HEK293T (cell line): ENCODE data around the gene MMP3.

Experiments
- CTCF ChIA-PET: fragments of 350-600 bp; formaldehyde crosslinking; extraction: SDS; loops from one replicate; lab custom pipeline; 2021; ENCODE audit warnings: antibody characterized with exemption, inconsistent platforms; lab: Yijun Ruan, JAX
- POLR2A ChIA-PET: fragments of 350-600 bp; formaldehyde crosslinking; extraction: SDS; loops from one replicate; lab custom pipeline; 2020; ENCODE audit warnings: antibody characterized with exemption, inconsistent platforms; lab: Yijun Ruan, JAX
- DNase-seq: peaks from one replicate; pipeline ENCODE4 v3.0.0; 2012; ENCODE audit warnings: mixed read lengths; ENCODE audit errors: extremely low spot score
- ARNT ChIP-seq: fragments of 450-650 bp; IDR thresholded peaks from 2 replicates; pipeline ENCODE4 v1.6.1; 2017; ENCODE audit warnings: mild to moderate bottlenecking
- BHLHE40 ChIP-seq: fragments of 450-650 bp; IDR thresholded peaks from 2 replicates; pipeline ENCODE4 v1.6.1; 2016; ENCODE audit warnings: mild to moderate bottlenecking, moderate library complexity, borderline replicate concordance
- CTBP1 ChIP-seq: fragments of 450-650 bp; IDR thresholded peaks from 2 replicates; pipeline ENCODE4 v1.6.1; 2016; ENCODE audit warnings: borderline replicate concordance
- ELF4 ChIP-seq: fragments of 450-650 bp; IDR thresholded peaks from 2 replicates; pipeline ENCODE4 v1.6.1; 2017; ENCODE audit warnings: antibody characterized with exemption
- FOXA1 ChIP-seq: fragments of 450-650 bp; IDR thresholded peaks from 2 replicates; pipeline ENCODE4 v1.6.1; 2016; ENCODE audit warnings: mild to moderate bottlenecking
- FOXK2 ChIP-seq: fragments of 450-650 bp; IDR thresholded peaks from 2 replicates; pipeline ENCODE4 v1.6.1; 2016; ENCODE audit warnings: mild to moderate bottlenecking
- FOXM1 ChIP-seq: fragments of 450-650 bp; IDR thresholded peaks from 2 replicates; pipeline ENCODE4 v1.6.1; 2017; ENCODE audit warnings: mild to moderate bottlenecking, borderline replicate concordance
- HDGF ChIP-seq: fragments of 450-650 bp; IDR thresholded peaks from 2 replicates; pipeline ENCODE4 v1.6.1; 2017; ENCODE audit warnings: antibody characterized with exemption, borderline replicate concordance
- L3MBTL2 ChIP-seq: fragments of 450-650 bp; conservative IDR thresholded peaks from 2 replicates; pipeline ENCODE4 v1.6.1; 2016; ENCODE audit warnings: mild to moderate bottlenecking
- LEF1 ChIP-seq: fragments of 450-650 bp; IDR thresholded peaks from 2 replicates; pipeline ENCODE4 v1.6.1; 2017; ENCODE audit warnings: mild to moderate bottlenecking, borderline replicate concordance
- NFRKB ChIP-seq: fragments of 450-650 bp; IDR thresholded peaks from 2 replicates; pipeline ENCODE4 v1.6.1; 2016; ENCODE audit warnings: mild to moderate bottlenecking, moderate library complexity
- SP1 ChIP-seq: fragments of 450-650 bp; IDR thresholded peaks from 2 replicates; pipeline ENCODE4 v1.6.1; 2017
- SUZ12 ChIP-seq: fragments of 450-650 bp; IDR thresholded peaks from 2 replicates; pipeline ENCODE4 v1.6.1; 2016; ENCODE audit warnings: mild to moderate bottlenecking
- TARDBP ChIP-seq: fragments of 450-650 bp; IDR thresholded peaks from 2 replicates; pipeline ENCODE4 v1.6.1; 2016
- ZNF384 ChIP-seq: fragments of 450-650 bp; IDR thresholded peaks from 2 replicates; pipeline ENCODE4 v1.6.1; 2016
- TF ChIP-seq, protein P1 (sequence below): fragments of 450-650 bp; IDR thresholded peaks from 2 replicates; pipeline ENCODE4 v1.6.1; 2016

The MMP3 gene

DNA sequence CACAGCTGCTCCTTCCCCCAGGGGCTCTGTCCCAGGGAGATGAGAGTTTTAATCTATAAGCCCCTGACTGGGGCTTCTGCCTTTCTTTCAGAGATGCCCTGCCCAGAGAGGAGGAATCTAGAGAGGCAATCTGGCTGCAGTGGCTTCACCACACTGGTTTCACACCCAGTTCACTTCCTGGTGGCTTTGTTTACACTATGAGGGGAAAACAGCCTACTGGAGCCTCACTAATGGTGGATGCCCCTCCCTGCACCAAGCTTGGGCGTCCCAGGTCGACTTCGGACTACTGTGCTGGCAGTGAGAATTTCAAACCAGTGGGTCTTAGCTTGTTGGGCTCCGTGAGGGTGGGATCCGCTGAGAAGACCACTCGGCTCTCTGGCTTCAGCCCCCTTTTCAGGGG lies 23.9 kb downstream of the MMP3 start:
- DNase-seq = no peak
- POLR2A ChIA-PET = no interaction called here
- TF ChIP-seq FOXA1 (no peak), FOXM1 (no peak), BHLHE40 (no peak)
- CTCF ChIA-PET = no interaction called here

DNA sequence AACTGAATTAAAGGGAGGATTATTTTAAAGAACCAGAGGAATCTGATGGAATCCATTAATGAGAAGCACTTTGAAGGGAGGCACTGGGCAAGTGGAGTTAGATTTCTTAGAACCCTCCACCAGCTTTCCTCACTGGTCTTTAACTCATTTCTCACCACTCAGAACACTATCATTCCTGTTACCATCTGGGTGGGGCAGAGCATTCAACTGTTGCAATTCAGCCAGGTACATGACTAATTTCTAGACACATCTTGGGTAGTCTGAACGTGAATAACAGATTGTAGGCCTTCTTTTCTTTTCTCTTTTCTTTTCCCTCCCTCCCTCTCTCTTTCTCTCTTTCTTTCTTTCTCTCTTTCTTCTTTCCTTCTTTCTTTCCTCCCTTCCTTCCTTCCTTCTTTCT lies 29.9 kb downstream of the MMP3 start:
- CTCF ChIA-PET = no interaction called here
- POLR2A ChIA-PET = no interaction called here
- DNase-seq = no peak
- no peak for TF ChIP-seq BHLHE40
- TF ChIP-seq, protein P1, sequence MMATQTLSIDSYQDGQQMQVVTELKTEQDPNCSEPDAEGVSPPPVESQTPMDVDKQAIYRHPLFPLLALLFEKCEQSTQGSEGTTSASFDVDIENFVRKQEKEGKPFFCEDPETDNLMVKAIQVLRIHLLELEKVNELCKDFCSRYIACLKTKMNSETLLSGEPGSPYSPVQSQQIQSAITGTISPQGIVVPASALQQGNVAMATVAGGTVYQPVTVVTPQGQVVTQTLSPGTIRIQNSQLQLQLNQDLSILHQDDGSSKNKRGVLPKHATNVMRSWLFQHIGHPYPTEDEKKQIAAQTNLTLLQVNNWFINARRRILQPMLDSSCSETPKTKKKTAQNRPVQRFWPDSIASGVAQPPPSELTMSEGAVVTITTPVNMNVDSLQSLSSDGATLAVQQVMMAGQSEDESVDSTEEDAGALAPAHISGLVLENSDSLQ = no peak
- no peak for TF ChIP-seq FOXA1
- TF ChIP-seq FOXK2 = no peak
- no peak for TF ChIP-seq SUZ12
- no peak for TF ChIP-seq SP1
- TF ChIP-seq NFRKB = no peak
- no peak for TF ChIP-seq L3MBTL2
- no peak for TF ChIP-seq ZNF384

DNA sequence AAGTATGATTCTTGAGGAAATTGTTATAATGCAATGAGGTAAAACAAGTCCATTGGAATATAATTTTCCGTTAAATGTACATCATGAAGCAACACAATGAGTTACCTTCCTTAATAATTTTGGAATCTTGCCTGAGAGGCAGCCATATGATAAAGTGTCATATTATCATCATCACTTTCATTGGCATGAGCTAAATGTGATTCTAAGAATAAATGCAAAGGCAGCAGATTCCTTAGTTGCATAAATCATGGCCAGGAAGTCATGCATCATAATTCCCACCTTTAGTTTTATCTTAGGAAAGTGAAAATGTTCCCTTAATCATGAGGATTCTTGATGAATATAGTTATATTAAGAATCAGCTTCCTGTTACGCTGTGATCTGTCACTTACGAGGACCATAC lies 31.2 kb downstream of the MMP3 start:
- DNase-seq = no peak
- TF ChIP-seq, protein P1 = no peak
- no peak for TF ChIP-seq SUZ12
- TF ChIP-seq ZNF384 = no peak
- ChIA-PET CTCF (no interaction called here), POLR2A (no interaction called here)

DNA sequence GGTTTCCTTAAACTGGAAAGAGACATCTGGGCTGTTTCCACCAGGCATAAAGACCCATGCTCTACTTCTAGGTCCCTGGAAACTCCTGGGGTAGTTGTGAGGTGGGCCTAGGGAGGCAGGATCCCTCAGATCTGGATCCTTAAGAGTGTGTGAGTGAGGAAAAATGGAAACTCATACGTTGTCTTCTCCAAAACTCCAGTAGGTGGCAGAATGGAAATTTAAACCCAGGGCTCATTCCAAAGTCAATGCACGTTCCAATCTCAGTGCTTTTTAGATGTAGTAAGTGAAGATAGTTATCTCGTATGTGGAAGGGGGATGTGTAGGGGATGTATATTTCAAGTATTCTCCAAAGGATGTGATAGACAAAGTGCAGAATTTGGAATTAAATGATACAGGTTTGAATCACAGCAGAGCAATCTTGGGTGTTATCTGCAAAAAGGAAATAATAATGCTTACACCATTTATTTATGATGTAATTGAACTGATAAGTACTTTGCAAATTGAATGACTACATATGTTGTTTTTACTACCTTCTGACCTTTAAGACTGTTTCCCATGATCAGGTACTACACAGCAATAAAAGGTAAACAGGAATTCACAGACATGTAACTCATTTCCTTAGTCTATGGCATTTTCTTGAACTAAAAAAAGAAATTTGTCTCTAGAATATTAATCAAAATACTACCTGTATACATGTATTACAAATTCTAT lies 32.3 kb downstream of the MMP3 start:
- CTCF ChIA-PET = interaction anchor here (0.7 kb wide), 1 partner anchor 130 kb away, joined by 3 read pairs; no protein-coding TSS in a partner anchor
- no peak for TF ChIP-seq LEF1
- TF ChIP-seq ZNF384 = no peak
- TF ChIP-seq BHLHE40 = no peak
- TF ChIP-seq TARDBP = no peak
- no peak for TF ChIP-seq FOXA1
- no peak for TF ChIP-seq CTBP1
- TF ChIP-seq FOXK2 = no peak
- no peak for TF ChIP-seq SUZ12
- TF ChIP-seq L3MBTL2 = no peak
- TF ChIP-seq NFRKB = no peak
- no peak for TF ChIP-seq ARNT
- peak; percentile 53 for DNase-seq
- POLR2A ChIA-PET = no interaction called here

DNA sequence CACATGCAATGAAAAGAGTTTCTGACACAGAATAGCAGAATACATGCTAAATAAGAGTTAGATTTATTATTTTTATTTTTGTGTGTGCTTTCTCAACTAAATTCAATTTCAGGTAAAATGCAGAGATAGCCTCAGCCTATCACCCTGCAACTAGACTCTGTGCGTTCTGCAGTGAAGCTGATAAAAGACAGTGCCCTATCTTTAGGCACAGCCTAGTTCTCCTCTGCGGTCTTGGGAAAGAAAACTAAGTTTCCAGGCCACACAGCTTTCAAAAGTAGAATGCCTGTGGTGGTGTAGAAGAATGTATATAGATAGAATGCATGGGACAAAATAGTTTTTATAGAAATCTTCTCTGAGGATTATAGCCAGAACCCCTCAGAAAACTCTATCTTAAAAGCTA lies 33.4 kb downstream of the MMP3 start:
- CTCF ChIA-PET = no interaction called here
- POLR2A ChIA-PET = no interaction called here
- TF ChIP-seq ELF4 (no peak), FOXK2 (no peak), BHLHE40 (no peak), SP1 (no peak), CTBP1 (no peak), ZNF384 (no peak), SUZ12 (no peak), NFRKB (no peak)
- DNase-seq = no peak

DNA sequence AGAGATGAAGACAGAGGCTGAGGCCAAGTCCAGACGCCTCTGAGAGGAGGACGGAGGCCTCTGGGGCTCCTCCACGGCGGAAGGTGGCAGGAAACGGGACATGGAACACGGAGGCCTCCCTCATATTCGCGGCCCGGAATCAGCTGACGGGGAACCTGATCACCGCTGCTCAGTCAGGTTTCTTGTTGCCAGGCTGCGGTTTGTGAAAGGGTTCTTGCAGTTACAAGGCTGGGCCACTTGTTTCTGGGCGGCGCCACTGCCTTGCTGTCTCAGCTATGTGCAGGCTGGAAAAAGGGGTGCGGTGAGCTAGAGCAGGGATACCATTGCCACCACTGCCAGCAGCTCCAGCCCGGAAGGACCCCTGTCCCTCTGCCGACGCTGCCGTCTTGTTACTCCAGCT lies 35.5 kb downstream of the MMP3 start:
- CTCF ChIA-PET = no interaction called here
- DNase-seq = no peak

DNA sequence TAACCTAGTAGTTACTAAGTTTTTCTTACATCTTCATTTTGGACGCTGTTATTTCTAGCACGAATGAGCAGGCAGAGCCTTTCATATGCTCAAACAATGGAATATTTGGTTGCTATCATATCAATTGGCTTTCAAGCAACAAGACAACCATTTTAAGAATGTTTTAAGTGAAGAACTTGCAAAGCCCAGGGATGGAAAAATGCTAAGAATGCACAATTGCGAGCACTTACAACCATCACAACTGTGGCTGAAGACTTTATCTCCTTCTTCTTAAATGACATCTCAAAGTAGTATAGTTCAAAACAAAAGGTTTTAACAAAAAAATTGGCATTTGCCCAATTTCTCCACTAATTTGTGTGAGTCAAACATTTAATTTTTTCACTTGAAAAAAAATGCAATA lies 37.1 kb downstream of the MMP3 start:
- DNase-seq = no peak
- TF ChIP-seq, protein P1 = no peak
- TF ChIP-seq FOXK2 (no peak), NFRKB (no peak), FOXA1 (no peak), HDGF (no peak), ZNF384 (no peak), L3MBTL2 (no peak), BHLHE40 (no peak), SP1 (no peak), TARDBP (no peak), ARNT (no peak), LEF1 (no peak), FOXM1 (no peak), ELF4 (no peak), CTBP1 (no peak)
- CTCF ChIA-PET = no interaction called here
- POLR2A ChIA-PET = no interaction called here

More for the DNA sequence above, 35.5 kb downstream of the MMP3 start:
- POLR2A ChIA-PET = no interaction called here
- TF ChIP-seq HDGF = no peak
- no peak for TF ChIP-seq CTBP1
- TF ChIP-seq, protein P1 = no peak
